DMS114 treated with DMSO at 0.1 percent for 48 hours (cell line): ENCODE results near the gene OGFR.

ENCODE experiments used
- DNase-seq: peaks from one replicate; lab custom pipeline; 2025; ENCODE audit not compliant: unreplicated experiment; lab: John Stamatoyannopoulos, UW

Gene OGFR

GRCh38 chr20:62814060-62814708 is 9.5 kb downstream of the OGFR start:
- DNase-seq = no peak

GRCh38 chr20:62814709-62815065 is 10.1 kb downstream of the OGFR start:
- no peak for DNase-seq

GRCh38 chr20:62815066-62815991 is 10.7 kb downstream of the OGFR start:
- DNase-seq = no peak

- no peak for DNase-seq
Measured at GRCh38 chr20:62816031-62816883, 11.6 kb downstream of the OGFR start.

GRCh38 chr20:62816884-62817873 is 12.5 kb downstream of the OGFR start, which contains the start of gene COL9A3:
Gene COL9A3 (plus strand): TSS chr20:62817050. CDS start chr20:62817065, 15 bp downstream.
- no peak for DNase-seq

- DNase-seq = no peak
Measured at GRCh38 chr20:62817975-62818591, 13.4 kb downstream of the OGFR start.

GRCh38 chr20:62818592-62819493 is 14.2 kb downstream of the OGFR start:
- DNase-seq = no peak

GRCh38 chr20:62819494-62820174 is 15.0 kb downstream of the OGFR start:
- DNase-seq = no peak

GRCh38 chr20:62820208-62820961 is 15.8 kb downstream of the OGFR start:
- no peak for DNase-seq

GRCh38 chr20:62820962-62821725 is 16.5 kb downstream of the OGFR start:
- DNase-seq = no peak

GRCh38 chr20:62821726-62822210 is 17.1 kb downstream of the OGFR start:
- DNase-seq = no peak

- DNase-seq = no peak
Measured at GRCh38 chr20:62822239-62822787, 17.7 kb downstream of the OGFR start.

GRCh38 chr20:62822788-62823651 is 18.4 kb downstream of the OGFR start:
- DNase-seq = no peak

- DNase-seq = no peak
Measured at GRCh38 chr20:62823688-62824475, 19.2 kb downstream of the OGFR start.
